ENCODE measurements around the gene SPTLC1.
"Not testable (repeated sequence)": the region's sequence is repeated elsewhere in the genome, so short reads cannot be mapped to it uniquely, and the experiment has no call there.

Gene SPTLC1

DNA sequence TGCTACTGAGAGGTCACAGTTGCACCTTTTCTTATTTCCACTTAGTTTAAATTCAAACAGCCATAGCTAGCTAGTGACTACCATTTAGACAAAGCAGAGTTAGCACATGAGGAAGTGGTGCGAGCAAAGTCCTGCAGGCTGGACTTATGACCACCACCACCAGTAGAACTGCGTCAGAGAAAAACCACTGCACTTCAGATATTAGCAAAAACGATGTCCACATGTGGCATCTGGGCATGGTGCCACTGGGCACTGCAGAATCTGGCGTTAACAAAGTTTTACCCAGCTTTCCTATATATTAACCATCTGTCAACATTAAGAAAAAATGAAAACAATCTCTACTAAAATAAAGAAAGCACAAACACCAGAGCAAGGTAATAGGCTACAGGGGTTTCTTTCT lies 80.1 kb downstream of the SPTLC1 start:
- POLR2A ChIA-PET: no interaction called here

DNA sequence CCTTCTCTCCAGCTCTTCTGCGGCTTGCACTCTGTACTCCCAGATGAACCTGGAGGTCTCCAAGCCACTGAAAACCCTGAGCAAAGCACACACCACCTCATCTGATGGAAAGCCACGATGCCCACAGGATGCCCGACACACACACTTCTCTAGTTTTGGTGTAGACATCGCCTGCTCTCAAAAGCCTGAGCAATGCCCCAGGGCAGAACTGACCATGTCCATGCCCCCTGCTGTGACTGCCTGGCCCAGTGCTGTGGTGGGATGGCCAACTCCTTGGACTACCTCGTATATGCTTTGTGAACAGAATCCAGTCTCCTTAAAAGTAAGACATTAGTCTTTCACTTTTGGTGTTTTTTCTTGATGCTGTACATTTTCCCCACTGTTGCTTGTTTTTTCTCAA lies 81.2 kb downstream of the SPTLC1 start:
- ChIA-PET CTCF (no interaction called here), POLR2A (no interaction called here)
- no peak for DNase-seq (ENCODE audit: extremely low spot score)
- TF ChIP-seq CTBP1 (IDR thresholded peaks at IDR 0.05; ENCODE audit: borderline replicate concordance): no peak
- no peak for TF ChIP-seq NFRKB (IDR thresholded peaks at IDR 0.05)
- no peak for TF ChIP-seq SP1 (IDR thresholded peaks at IDR 0.05)
- TF ChIP-seq BHLHE40 (IDR thresholded peaks at IDR 0.05; ENCODE audit: borderline replicate concordance): no peak

More for the DNA sequence above, 80.1 kb downstream of the SPTLC1 start:
- TF ChIP-seq FOXK2 (IDR thresholded peaks at IDR 0.05): no peak
- no peak for TF ChIP-seq NFRKB (IDR thresholded peaks at IDR 0.05)
- TF ChIP-seq FOXM1 (IDR thresholded peaks at IDR 0.05; ENCODE audit: borderline replicate concordance): no peak
- no peak for TF ChIP-seq L3MBTL2 (conservative IDR thresholded peaks at IDR 0.05)
- TF ChIP-seq ELF4 (IDR thresholded peaks at IDR 0.05): no peak
- no peak for TF ChIP-seq TARDBP (IDR thresholded peaks at IDR 0.05)
- no peak for TF ChIP-seq HDGF (IDR thresholded peaks at IDR 0.05; ENCODE audit: borderline replicate concordance)
- TF ChIP-seq, protein P1, sequence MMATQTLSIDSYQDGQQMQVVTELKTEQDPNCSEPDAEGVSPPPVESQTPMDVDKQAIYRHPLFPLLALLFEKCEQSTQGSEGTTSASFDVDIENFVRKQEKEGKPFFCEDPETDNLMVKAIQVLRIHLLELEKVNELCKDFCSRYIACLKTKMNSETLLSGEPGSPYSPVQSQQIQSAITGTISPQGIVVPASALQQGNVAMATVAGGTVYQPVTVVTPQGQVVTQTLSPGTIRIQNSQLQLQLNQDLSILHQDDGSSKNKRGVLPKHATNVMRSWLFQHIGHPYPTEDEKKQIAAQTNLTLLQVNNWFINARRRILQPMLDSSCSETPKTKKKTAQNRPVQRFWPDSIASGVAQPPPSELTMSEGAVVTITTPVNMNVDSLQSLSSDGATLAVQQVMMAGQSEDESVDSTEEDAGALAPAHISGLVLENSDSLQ (IDR thresholded peaks at IDR 0.05): no peak
- no peak for TF ChIP-seq ZNF384 (IDR thresholded peaks at IDR 0.05)
- TF ChIP-seq CTBP1 (IDR thresholded peaks at IDR 0.05; ENCODE audit: borderline replicate concordance): no peak
- TF ChIP-seq ARNT (IDR thresholded peaks at IDR 0.05): no peak
- no peak for TF ChIP-seq BHLHE40 (IDR thresholded peaks at IDR 0.05; ENCODE audit: borderline replicate concordance)
- TF ChIP-seq SP1 (IDR thresholded peaks at IDR 0.05): no peak
- no peak for TF ChIP-seq FOXA1 (IDR thresholded peaks at IDR 0.05)
- TF ChIP-seq LEF1 (IDR thresholded peaks at IDR 0.05; ENCODE audit: borderline replicate concordance): no peak
- TF ChIP-seq SUZ12 (IDR thresholded peaks at IDR 0.05): no peak
- no peak for DNase-seq (ENCODE audit: extremely low spot score)
- CTCF ChIA-PET: no interaction called here

DNA sequence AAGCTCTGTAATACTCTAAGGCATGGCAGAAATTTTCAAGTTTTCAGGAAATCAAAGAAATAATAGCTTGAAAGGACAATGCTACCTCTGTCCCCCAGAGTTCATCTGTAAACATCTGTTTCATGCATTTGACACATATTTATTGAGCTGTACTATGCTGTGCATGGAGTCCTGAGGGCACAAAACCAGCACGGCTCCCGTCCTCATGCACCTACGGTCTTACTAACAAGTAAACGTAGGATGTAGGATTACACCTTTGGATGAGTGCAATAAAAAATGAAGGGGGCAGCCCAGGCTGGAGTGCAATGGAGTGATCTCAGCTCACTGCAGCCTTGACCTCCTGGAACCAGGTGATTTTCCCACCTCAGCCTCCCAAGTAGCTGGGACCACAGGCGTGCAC lies 81.9 kb downstream of the SPTLC1 start:
- ChIA-PET CTCF (no interaction called here), POLR2A (no interaction called here)
- no peak for TF ChIP-seq LEF1 (IDR thresholded peaks at IDR 0.05; ENCODE audit: borderline replicate concordance)
- TF ChIP-seq FOXK2 (IDR thresholded peaks at IDR 0.05): no peak
- no peak for DNase-seq (ENCODE audit: extremely low spot score)

DNA sequence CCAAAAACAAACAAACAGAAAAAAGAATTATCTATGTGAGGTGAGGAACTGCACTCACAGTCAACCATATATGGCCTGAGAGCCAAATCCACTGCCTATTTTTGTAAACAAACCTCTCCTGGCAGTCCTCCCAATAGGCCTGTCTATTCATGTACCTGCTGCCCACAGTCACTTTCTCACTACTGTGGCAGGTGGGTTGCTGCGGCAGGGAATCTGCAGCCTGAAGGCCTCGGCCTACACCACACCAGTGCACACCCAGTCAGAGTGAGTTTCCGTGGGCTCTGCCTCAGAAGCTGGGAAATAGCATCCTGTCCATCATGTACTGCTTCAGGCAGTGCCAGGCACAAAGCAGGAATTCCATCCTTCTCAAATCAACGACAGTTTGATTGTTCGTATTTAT lies 82.3 kb downstream of the SPTLC1 start:
- CTCF ChIA-PET: no interaction called here
- TF ChIP-seq ZNF384 (IDR thresholded peaks at IDR 0.05) (no peak), CTBP1 (IDR thresholded peaks at IDR 0.05; ENCODE audit: borderline replicate concordance) (no peak), TARDBP (IDR thresholded peaks at IDR 0.05) (no peak), SP1 (IDR thresholded peaks at IDR 0.05) (no peak), NFRKB (IDR thresholded peaks at IDR 0.05) (no peak), LEF1 (IDR thresholded peaks at IDR 0.05; ENCODE audit: borderline replicate concordance) (no peak), FOXK2 (IDR thresholded peaks at IDR 0.05) (no peak)
- TF ChIP-seq, protein P1 (IDR thresholded peaks at IDR 0.05): no peak
- no peak for DNase-seq (ENCODE audit: extremely low spot score)
- POLR2A ChIA-PET: no interaction called here

DNA sequence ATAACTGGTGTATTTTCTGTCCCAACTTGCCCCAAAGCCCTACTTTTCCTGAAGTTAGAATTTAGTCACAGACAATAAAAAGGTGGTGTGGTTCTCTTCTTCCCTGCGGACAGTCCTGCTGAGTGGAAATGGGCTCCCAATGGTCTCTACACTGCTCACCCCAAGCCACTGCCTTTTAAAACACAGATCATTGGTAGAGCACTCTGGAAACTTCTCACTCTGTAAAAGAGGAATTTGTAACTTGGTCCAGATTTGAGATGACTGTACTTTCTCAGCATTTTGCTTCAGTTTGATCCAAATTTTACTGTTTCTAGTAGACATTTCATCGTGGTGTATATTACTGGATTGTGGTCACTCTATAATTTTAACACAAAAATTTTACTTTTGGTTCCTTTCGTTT lies 84.8 kb downstream of the SPTLC1 start:
- DNase-seq (ENCODE audit: extremely low spot score): no peak
- POLR2A ChIA-PET: no interaction called here
- TF ChIP-seq NFRKB (IDR thresholded peaks at IDR 0.05) (no peak), BHLHE40 (IDR thresholded peaks at IDR 0.05; ENCODE audit: borderline replicate concordance) (no peak), SUZ12 (IDR thresholded peaks at IDR 0.05) (no peak), HDGF (IDR thresholded peaks at IDR 0.05; ENCODE audit: borderline replicate concordance) (no peak), FOXA1 (IDR thresholded peaks at IDR 0.05) (no peak), ELF4 (IDR thresholded peaks at IDR 0.05) (no peak)
- TF ChIP-seq, protein P1 (IDR thresholded peaks at IDR 0.05): no peak
- CTCF ChIA-PET: no interaction called here

DNA sequence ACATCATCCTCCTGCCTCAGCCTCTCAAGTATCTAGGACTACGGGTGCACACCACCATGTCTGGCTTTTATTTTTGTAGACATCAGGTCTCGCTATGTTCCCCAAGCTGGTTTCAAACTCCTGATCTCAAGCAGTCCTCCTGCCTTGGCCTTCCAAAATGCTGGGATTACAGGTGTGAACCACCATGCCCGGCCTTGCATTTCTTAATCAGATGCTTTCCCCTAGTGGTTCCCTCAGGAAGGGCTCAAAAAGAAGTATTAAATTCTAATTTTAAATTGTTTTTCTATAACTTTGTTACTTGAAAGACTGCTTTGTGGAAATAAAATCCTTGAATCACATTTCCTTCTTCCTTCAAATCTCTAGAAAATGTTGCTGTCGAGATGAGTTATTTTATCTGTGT lies 85.7 kb downstream of the SPTLC1 start:
- TF ChIP-seq L3MBTL2 (conservative IDR thresholded peaks at IDR 0.05): no peak
- CTCF ChIA-PET: no interaction called here
- POLR2A ChIA-PET: no interaction called here
- no peak for DNase-seq (ENCODE audit: extremely low spot score)

DNA sequence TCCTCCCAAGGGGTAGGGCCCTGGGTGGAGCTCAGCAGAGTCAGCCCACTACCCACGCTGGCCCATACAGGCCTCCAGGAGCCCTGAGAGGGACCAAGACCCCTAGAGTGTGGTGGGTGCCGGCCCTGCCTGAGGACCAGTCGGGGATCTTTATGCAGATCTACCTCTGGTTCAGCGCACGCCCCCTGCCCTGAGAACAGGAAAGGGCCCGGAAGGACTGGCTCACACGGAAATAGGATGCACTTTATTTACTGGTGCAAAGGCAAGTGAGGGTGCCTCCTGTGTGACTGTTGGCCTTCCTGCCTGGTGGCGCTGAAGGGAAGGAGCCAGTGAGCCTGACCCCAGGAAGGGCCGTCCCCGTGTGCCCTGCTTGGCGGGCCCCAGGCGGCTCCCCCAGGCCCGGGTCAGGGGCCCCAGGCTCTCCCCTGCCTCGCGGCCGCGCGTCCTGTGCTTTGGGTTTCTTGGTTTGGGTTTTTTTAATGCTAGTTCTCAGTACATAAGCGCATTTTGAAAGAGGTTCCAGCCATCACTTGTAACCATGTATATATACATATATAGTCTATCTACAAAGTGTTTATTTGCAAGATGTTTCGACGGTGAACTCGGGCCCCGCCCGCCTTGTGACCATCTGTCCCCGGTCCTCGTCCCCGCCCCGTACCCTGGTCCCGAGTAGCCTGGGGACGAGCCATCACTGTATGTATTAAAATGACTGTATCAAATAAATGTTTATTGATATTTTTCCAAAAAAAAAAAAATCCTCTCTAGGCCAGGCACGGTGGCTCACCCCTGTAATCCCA lies 88.8 kb downstream of the SPTLC1 start:
- POLR2A ChIA-PET: no interaction called here
- CTCF ChIA-PET: no interaction called here
- TF ChIP-seq SP1 (IDR thresholded peaks at IDR 0.05): no peak
- TF ChIP-seq HDGF (IDR thresholded peaks at IDR 0.05; ENCODE audit: borderline replicate concordance): no peak
- TF ChIP-seq ZNF384 (IDR thresholded peaks at IDR 0.05): no peak
- TF ChIP-seq ARNT (IDR thresholded peaks at IDR 0.05): no peak
- TF ChIP-seq NFRKB (IDR thresholded peaks at IDR 0.05): no peak
- TF ChIP-seq SUZ12 (IDR thresholded peaks at IDR 0.05): no peak
- TF ChIP-seq FOXK2 (IDR thresholded peaks at IDR 0.05): no peak
- TF ChIP-seq FOXA1 (IDR thresholded peaks at IDR 0.05): no peak
- no peak for TF ChIP-seq CTBP1 (IDR thresholded peaks at IDR 0.05; ENCODE audit: borderline replicate concordance)
- no peak for TF ChIP-seq TARDBP (IDR thresholded peaks at IDR 0.05)
- TF ChIP-seq ELF4 (IDR thresholded peaks at IDR 0.05): no peak
- no peak for TF ChIP-seq LEF1 (IDR thresholded peaks at IDR 0.05; ENCODE audit: borderline replicate concordance)
- TF ChIP-seq BHLHE40 (IDR thresholded peaks at IDR 0.05; ENCODE audit: borderline replicate concordance): no peak

DNA sequence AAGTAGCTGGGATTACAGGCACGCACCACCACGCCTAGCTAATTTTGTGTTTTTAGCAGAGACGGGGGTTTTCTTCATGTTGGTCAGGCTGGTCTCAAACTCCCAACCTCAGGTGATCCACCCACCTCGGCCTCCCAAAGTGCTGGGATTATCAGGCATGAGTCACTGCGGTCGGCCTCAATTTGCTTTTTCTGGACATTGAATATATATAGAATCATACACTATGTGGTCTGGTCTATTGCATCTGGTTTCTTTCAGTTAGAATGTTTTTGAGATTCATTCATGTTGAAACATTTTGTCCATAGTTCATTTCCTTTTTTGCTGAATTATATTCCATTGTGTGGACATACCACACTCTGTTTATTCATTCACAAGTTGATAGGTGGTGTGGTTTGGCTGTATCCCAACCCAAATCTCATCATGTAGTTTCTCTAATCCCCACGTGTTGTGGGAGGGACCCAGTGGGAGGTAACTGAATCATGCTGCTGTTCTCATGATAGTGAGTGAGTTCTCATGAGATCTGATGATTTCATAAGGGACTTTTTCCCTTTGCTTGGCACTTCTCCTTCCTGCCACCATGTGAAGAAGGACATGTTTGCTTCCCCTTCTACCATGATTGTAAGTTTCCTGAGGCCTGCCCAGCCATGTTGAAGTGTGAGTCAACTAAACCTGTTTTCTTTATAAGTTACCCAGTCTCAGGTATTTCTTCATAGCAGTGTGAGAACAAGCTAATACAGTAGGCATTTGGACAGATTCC lies 93.2 kb downstream of the SPTLC1 start:
- POLR2A ChIA-PET, CTCF ChIA-PET: not testable (repeated sequence)

More for the DNA sequence above, 88.8 kb downstream of the SPTLC1 start:
- DNase-seq (ENCODE audit: extremely low spot score): no peak

More for the DNA sequence above, 93.2 kb downstream of the SPTLC1 start:
- DNase-seq (ENCODE audit: extremely low spot score): not testable (repeated sequence)
